CD4-positive, alpha-beta T cell treated with Interleukin-17A for 4 hours (primary cell): ENCODE data around the gene ENTREP1.
"Not testable (repeated sequence)": the region's sequence is repeated elsewhere in the genome, so short reads cannot be mapped to it uniquely, and the experiment has no call there.

Experiments used
- DNase-seq: peaks from one replicate; pipeline ENCODE4 v3.0.0-alpha.2; 2020; ENCODE audit warnings: mixed read lengths

The ENTREP1 gene, protein sequence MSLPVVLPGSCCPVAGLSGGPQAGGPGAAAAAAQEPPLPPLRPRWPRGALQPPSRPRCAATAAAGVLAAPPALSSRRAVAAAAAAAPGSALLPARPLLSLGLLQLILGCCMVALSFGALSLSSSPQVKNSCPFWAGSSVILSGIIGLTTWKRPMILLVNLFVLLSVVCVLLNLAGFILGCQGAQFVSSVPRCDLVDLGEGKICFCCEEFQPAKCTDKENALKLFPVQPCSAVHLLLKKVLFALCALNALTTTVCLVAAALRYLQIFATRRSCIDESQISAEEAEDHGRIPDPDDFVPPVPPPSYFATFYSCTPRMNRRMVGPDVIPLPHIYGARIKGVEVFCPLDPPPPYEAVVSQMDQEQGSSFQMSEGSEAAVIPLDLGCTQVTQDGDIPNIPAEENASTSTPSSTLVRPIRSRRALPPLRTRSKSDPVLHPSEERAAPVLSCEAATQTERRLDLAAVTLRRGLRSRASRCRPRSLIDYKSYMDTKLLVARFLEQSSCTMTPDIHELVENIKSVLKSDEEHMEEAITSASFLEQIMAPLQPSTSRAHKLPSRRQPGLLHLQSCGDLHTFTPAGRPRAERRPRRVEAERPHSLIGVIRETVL

DNA sequence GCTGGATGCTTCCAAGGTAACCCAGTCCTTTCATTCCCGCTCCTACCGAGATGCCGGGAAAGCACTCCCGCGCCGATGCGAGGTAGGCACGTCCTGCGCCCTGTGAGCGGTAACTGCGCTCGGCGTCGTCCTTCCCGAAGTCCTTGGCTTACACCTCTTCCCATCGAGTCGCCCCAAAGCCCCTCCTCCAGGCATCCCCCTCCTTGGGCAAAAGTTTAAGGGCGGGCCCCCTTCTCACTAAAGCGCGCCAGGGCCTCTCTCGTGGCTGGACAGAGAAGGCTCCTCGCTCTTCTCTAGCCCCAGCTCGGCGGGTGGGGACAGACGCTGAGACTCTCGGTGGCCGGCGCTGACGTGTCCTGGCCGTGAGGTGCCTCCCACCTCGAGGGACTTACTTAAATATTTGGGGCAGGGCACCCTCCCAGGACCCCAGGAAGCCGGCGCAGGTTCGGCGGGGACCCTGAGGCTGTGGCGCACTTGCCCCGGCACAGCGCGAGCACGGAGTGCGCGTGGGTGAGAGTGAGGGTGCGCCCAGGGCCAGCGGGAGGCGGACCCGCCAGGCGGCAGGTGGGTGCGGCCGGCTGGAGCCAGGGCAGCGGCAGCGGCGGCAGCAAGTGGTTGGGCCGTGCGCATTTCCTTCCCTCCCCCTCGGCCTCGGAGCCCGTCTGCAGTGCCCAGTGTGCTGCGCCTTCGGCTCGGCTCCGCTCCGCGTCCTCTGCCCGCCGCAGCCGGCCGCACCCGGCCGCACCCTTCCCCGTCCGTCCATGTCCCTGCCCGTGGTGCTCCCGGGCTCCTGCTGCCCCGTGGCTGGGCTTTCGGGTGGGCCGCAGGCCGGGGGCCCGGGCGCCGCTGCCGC, at the start of gene ENTREP1:
Gene ENTREP1, plus strand, starts transcription at position 667 of the 853 bp plus-strand sequence. Its CDS starts 95 bp downstream, at position 762.
- no peak for DNase-seq

DNA sequence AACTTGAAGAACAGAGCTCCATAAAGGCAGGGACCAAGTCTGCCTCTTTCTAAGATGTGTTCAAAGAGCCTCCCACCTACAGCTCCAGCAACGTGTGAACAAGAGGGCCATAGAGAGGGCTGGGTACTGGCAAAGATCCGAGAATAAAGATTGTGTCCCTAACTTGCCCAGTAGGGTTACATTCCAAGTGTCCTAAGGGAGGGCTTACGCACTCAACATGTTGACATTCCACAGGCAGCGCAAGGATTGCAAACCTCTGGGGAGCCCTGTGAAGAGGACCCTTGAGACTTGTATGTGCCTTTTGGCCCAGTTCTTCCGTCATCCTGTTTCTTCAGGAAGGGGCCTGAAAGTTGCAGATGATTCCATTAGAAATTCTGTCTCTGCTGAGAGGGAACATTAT, 48.2 kb upstream of the ENTREP1 start:
- no peak for DNase-seq

DNA sequence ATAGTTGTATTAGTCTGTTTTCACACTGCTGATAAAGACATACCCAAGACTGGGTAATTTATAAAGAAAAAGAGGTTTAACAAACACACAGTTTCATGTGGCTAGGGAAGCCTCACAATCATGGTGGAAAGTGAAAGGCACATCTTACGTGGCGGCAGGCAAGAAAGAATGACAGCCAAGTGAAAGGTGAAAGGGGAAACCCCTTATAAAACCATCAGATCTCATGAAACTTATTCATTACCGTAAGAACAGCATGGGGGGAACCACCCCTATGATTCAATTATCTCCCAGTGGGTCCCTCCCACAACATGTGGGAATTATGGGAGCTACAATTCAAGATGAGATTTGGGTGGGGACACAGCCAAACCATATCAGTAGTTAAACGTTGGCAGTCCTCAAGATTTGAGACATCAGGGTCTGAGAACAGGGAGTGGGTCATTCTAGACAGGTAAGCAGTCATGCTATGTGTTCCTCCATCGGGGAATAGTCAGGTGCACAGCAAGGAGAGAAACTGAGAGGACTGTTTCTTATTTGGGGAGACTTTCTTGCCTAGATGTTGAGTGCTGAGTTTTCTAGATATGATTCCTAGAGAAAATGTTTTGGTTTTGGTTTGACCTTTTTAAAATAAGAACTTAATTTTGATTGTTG, 45.8 kb upstream of the ENTREP1 start:
- DNase-seq: no peak

DNA sequence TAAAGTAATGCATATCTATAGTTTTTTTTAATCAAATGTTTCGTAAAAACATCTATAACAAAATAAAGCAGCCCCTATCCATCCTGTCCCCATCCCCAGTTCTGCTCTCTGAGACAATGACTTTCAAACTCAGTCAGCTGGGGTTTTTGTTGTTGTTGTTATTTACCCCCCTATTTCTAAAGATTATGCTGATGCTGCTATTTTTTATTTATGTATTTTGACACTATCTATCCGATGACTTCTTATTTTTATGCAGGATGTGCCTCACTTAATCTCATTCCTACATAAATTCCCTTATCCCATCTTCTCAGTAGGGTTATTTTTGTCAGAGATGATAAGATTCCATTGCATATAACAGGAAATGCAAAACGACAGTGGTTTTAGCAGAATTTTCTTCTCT, 45.3 kb upstream of the ENTREP1 start:
- no peak for DNase-seq

DNA sequence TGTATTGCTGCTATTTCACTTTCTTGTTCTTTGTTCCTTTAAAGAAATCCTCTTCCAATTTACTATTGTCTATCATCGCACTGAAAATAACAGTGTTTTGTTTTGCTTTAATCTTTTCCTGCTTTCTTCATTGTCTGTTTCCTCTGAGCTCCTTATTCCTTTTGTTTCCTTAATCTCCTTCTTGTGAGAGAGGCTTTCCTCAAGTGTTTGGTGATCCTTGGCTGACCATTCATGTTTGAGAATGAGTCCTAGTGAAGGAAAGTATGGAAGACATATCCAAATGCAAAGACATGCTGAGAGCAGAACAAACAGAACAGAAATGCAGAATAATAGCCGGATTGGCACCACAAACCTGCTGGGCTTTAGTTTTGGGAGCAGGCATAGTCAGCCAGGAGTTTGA, 42.0 kb upstream of the ENTREP1 start:
- no peak for DNase-seq

DNA sequence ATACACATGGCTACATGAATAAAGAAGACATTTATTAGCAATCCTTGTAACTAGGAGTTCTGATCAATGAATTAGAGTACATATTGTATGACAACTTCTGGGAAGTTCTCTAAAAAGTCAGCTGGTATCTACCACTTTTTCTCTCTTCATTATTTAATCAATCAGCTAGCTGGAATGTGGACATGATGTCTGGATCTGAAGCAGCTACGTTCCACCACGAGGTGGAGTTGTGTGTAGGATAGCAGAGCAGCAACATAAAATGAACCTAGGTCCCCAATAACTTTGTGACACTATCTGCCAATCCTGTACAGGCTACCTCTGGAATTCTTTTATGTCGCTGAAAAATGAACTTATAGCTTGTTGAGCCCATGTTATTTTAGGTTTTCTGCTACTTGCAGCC, 32.9 kb upstream of the ENTREP1 start:
- DNase-seq: no peak

DNA sequence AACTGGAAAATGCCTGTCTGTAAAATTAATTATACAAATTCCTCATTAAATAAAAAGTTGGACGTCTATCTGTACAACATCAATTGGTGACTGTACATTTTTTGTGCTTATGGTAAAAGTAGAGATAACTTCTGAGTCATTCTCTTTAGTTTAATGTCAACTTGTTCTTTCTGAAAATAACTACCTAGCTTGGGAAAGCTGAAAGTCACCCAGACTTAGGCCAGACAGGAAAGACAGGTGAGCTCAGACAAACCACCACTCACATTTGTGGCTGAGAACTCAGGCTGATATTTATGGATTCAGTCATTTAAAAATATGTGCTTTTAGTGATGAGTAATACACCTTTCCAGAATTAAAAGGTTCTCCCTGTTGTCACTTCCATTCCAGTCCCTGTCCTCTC, 31.9 kb upstream of the ENTREP1 start:
- no peak for DNase-seq

DNA sequence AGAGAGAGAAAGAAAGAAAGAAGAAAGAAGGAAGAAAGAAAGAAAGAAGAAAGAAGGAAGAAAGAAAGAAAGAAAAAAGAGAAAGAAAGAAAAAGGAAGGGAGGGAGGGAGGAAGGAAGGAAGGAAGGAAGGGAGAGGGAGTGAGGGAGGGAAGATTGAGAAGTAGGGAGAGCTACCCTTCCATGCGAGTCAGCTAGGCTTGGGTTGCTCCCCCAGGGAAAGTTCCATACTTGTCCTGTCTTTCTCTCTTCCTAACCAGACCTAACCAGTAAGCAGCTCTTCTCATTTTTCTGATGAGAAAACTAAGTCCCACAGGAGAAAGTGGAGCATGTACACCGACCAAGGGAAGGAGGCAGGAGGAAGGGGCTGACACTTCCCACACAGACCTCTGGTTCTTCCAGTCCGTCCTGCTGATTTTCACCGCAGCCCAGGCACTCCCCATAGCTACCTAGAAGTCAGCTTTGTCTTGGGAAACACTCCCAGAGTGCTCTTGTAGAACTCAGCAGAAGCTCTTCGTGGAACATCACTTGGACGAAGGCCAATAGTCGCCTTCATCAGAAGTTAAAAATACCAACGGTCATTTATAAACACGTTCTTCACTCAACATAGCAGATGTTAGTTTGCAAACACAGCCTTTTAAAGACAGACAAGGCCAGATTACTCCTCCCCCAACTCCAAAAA, 29.0 kb upstream of the ENTREP1 start:
- DNase-seq: no peak

DNA sequence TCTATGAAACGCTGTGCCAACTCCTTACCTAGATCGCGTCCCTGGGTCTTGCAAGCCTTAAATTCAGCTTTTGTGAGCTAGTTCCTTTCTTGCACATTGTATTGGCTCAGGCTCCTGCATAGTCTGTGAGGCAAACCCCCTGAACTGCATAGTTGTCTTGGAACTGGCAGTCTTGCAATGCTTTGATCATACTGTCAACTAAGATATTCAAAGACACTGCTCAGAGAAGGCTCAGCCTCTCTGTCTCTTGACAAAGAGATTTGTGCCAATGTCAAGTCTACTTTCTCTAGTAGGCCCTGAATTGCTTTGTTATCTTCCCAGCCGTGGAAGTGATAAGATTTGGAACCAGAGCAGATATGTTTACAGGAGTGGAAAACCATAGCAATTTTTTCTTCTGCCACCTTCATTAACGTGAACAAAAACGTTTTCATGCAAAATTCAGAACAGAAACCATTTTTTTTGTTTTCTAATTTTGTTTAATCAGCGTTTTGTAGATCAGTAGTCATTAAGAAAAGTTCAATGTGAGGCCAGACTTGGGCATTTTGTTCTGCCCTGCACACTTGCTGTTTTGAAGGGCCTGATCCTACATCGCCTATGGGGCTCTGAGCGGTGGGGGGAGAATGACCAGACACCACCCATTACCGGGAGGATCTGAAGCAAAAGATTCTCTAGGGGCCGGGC, 27.6 kb upstream of the ENTREP1 start:
- no peak for DNase-seq

DNA sequence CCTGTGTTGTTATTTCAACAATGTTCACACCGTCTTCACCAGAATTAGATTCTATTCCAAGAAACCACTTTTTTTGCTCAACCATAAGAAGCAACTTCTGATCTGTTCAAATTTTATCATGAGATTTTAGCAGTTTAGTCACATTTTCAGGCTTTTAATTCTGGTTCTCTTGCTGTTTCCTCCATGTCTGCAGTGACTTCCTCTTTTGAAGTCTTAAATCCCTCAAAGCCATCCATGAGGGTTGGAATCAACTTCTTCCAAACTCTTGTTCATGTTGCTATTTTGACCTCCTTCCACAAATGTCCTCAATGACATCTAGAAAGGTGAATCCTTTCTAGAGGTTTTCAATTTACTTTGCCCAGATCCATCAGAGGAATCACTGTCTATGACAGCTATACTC, 25.7 kb upstream of the ENTREP1 start:
- no peak for DNase-seq

DNA sequence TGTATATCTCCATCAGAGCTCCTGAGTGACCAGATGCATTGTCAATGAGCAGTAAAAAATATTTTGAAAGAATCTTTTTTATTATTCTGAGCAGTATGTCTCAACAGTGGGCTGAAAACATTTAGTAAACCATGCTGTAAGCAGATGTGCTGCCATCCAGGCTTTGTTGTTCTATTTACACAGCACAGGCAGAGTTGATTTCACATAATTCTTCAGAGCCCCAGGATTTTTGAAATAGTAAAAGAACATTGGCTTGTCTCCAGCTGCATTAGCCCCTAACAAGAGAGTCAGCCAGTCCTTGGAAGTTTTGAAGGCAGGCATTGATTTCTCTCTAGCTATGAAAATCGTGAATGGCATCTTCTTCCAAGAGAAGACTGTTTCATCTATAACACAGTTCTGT, 25.2 kb upstream of the ENTREP1 start:
- DNase-seq: no peak

DNA sequence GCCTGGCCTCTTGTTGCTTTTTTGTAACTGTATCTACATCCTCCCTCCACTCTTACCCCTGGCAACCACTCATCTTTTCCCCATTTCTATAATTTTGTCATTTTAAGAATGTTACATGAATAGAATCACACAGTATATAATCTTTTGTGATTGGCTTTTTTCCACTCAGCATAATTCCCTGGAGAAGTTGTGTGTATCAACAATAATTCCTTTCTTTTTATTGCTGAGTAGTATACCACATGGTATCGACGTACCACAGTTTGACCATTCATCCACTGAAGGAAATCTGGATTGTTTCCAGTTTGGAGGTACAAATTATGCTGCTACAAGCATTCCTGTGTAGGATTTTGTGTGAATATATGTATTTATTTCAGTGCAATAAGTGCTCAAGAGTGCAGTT, 21.7 kb upstream of the ENTREP1 start:
- DNase-seq: no peak

DNA sequence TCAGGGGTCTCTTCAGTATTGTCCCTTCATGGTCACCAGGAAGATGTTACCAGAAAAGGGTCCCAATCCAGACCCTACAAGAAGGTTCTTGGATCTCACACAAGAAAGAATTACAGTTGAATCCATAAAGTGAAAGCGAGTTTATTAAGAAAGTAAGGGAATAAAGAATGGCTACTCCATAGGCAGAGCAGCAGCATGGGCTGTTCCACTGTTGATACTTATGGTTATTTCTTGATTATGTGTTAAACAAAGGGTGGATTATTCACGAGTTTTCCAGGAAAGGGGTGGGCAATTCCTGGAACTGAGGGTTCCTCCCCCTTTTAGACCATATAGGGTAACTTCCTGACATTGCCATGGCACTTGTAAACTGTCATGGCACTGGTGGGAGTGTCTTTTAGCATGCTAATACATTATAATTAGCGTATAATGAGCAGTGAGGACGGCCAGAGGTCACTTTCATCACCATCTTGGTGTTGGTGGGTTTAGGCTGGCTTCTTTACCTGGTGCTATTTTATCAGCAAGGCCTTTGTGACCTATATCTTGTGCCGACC, 18.0 kb upstream of the ENTREP1 start:
- DNase-seq: not testable (repeated sequence)

DNA sequence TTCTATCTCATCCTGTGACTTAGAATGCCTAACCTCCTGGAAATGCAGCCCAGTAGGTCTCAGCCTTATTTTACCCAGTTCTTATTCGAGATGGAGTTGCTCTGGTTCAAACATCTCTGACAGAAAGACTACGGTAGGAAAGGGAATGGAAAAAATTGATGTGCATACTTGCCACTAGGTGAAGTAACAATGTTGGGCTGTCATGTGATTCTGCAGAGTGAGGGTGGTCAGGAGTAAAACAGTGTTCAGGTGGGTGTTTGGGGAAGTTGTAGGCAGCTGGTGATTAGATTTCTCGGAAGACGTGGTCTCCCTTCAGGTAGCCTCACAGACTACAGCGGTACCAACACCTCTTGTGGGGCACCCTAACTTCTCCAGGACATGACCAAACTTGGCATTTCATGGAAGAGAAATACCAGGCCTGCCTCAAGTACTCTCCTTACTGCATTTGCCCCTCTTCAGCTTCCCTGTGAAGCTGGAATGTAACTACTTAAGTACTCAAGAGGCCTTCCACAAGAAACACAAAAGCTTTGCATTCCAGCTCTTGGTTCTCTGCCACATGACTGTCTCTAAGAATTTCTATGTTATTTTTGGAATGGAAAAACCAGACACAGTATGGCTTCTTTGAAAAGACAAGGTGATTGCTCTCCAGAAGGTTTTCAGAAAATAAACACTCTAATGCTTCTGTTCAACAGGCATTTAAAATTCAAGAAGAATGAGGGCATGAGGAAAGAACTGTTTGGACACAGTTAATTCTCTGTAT, 17.4 kb upstream of the ENTREP1 start:
- DNase-seq: no peak

DNA sequence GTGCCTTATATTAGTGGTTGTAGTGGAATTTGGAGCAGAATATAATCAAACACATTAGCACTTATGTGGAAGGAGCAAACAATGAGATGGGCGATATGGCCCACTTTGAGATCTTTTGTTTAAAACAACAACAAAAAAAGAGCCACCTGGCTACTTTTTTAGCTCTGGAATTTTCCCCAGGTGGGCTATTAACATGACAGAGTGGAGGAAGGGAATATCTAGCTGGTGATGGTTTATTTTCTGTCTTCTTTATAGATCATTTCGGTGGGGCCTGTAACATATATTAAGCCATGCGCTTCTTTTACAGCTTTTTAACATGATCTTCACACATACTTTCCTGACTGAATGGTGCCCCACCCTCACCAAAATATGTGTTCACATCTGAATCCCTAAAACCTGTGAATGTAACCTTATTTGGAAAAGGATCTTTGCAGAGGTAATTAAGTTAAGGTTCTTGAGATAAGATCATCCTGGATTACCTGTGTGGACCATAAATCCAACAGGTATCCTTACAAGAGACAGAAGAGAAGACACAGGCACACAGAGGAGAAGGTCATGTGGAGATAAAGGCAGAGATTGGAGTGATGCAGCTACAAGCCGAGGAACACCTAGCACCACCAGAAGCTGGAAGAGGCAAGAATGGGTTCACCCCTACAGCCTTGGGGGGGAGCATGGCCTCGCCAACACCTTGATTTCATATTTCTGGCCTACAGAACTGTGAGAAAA, 16.6 kb upstream of the ENTREP1 start:
- DNase-seq: no peak

DNA sequence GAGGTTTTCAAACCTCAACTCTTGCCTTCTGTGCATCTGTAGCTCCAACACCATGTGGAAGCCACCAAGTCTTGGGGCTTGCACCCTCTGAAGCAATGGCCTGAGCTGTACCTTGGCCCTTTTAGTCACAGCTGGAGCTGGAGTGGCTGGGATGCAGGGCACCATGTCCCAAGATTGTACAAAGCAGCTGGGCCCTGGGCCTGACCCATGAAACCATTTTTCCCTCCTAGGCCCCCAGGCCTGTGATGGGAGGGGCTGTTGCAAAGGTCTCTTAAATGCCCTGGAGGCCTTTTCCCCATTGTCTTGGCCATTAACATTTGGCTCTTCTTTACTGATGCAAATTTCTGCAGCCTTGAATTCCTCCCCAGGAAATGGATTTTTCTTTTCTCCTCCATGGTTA, 11.8 kb upstream of the ENTREP1 start:
- DNase-seq: no peak

DNA sequence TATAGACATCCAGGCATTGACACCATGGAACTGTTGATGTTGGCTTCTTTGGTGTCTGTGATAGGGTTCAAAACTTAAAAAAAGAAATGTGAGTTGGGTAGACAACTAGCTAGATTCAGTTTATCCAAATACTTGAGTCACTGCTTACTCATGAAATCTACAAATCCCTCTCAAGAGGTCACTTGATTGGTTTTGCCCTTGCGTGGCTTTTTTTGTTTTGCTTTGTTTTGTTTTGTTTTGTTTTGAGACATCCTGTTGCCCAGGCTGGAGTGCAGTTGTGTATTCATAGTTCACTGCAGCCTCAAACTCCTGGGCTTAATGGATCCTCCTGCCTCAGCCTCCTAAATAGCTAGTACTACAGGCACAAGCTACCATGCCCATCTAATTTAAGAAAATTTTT, 10.5 kb upstream of the ENTREP1 start:
- DNase-seq: no peak

DNA sequence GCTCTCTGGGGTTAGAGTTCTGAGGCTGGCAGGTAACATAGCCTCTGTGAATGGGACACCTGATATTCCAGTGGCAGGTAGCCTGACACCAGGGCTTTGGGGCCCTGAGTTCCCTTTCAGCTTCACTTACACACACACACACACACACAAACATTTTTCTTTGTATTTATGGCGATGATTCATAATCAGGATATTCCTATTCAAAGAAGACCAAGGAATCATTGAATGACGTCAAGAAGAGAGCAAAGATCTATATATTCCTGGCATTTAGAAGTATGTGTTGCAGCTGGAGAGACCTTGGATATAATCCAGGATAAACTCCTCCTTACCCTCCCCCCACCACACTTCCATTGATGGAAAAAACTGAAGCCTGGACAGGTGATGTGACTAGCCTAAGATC, 7.9 kb upstream of the ENTREP1 start:
- no peak for DNase-seq

DNA sequence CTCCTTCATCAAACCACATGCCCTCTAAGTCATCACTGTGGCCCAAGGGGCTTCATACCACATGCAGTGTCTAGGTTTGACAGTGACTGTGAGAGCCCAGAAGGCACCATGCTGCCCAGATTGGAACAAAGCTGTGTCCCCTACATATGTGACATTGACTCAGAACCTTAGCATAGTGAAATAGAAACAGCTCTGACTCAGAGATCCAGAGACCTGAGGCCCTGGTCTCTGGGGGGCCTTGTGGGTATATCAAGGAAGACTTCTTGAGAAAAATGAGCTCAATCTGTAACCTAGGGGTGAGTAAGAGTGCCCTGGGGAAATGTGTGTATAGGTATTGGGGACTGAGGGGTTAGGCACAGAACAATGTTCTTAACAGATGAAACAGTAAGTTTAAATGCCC, 7.1 kb upstream of the ENTREP1 start:
- no peak for DNase-seq

DNA sequence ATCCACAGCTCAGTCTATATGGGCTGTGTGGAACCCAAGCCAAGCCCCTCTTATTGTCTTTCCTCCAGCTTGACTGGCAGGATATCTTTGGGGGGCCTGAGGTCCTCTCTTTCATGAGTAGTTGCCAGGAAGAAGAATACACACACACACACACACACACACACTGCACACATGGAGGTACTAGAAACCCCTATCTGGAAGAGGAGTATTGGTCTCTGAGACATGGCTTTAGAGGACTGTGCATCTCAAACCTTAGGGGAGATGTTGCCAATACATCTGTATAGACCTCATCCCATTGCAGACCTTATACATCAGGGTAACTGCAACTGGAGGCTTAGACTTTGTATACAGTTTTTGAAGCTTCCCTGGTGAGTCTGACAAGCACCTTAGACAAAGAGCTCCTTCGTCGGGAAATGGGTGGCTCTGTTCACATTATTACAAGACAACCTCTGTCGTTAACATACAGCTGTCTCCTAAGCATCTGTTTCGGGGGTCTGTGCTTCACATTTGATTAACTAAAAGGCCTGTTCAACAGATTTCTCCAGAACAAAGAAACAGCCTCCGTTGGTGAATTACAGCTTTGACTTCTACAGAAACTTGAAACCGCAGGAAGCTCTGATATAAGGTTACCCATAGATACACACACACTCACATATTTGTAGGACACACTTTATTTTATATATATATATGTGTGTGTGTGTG, 5.5 kb upstream of the ENTREP1 start:
- no peak for DNase-seq
